Naive B cell (primary cell): Measurements from ENCODE around the gene OLIG1. TPM values are rescaled to one million over a fixed set of nuclear protein-coding genes. Genes with fewer than 3 reads are reported as not detected.

Experiments
- ATAC-seq, 2 donors: fragments of 150-1000 bp; cut with Tn5 transposase; 2 replicates each; pipeline ENCODE4 v1.10.0; 2021; ENCODE audit warnings: low read depth in 2 of 2, mild to moderate bottlenecking in 2 of 2, moderate library complexity in 2 of 2
- DNase-seq: peaks from one replicate; pipeline ENCODE4 v3.0.0; 2022
- H3K27ac Mint-ChIP-seq, 6 donors: one replicate each; pipeline ENCODE4 v1.8.0; 2020 to 2022; ENCODE audit warnings: mild to moderate bottlenecking in 6 of 6, mixed read lengths in 6 of 6, moderate library complexity in 5 of 6, inconsistent platforms in 2 of 6
- H3K27me3 Mint-ChIP-seq, 3 donors: one replicate each; pipeline ENCODE4 v1.8.0; 2021 to 2022; ENCODE audit warnings: mixed read lengths in 3 of 3, mild to moderate bottlenecking in 1 of 3
- H3K36me3 Mint-ChIP-seq, 2 donors: one replicate each; pipeline ENCODE4 v1.8.0; 2020 to 2022; ENCODE audit warnings: mixed read lengths in 2 of 2, inconsistent platforms in 1 of 2, mild to moderate bottlenecking in 1 of 2
- H3K4me1 Mint-ChIP-seq, 3 donors: one replicate each; pipeline ENCODE4 v1.8.0; 2020 to 2022; ENCODE audit warnings: mixed read lengths in 3 of 3, inconsistent platforms in 1 of 3, mild to moderate bottlenecking in 1 of 3, moderate library complexity in 1 of 3
- H3K4me3 Mint-ChIP-seq, 8 donors: one replicate each; pipeline ENCODE4 v1.8.0; 2020 to 2022; ENCODE audit warnings: mild to moderate bottlenecking in 8 of 8, mixed read lengths in 8 of 8, moderate library complexity in 8 of 8, inconsistent platforms in 2 of 8
- H3K9me3 Mint-ChIP-seq, 7 donors: one replicate each; pipeline ENCODE4 v1.8.0; 2020 to 2022; ENCODE audit warnings: mixed read lengths in 7 of 7, mild to moderate bottlenecking in 5 of 7, inconsistent platforms in 2 of 7, moderate library complexity in 1 of 7
- polyA plus RNA-seq, 6 donors: library from polyadenylated mRNA; unstranded; fragments of 300-500 nt; fragmentation: Illumina TruSeq; gene quantifications; one replicate each; pipeline ENCODE4 v1.2.3, GENCODE V29; 2021; ENCODE audit warnings: low read depth in 6 of 6

OLIG1 gene
- not detected for polyA plus RNA-seq

DNA sequence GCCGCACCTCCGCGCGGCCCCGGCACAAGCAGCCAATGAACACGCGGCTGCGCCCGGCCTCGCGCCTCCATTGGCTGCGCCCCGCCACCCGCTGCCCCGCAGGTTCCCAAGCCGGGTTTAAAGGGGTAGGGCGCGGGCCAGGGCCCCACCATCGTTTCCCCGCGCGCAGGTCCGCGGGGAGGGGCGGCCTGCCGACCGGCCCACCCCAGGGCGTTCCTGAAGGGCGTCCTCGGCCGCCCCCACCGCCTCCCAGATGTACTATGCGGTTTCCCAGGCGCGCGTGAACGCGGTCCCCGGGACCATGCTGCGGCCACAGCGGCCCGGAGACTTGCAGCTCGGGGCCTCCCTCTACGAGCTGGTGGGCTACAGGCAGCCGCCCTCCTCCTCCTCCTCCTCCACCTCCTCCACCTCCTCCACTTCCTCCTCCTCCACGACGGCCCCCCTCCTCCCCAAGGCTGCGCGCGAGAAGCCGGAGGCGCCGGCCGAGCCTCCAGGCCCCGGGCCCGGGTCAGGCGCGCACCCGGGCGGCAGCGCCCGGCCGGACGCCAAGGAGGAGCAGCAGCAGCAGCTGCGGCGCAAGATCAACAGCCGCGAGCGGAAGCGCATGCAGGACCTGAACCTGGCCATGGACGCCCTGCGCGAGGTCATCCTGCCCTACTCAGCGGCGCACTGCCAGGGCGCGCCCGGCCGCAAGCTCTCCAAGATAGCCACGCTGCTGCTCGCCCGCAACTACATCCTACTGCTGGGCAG, at the start of gene OLIG1:
Gene OLIG1, plus strand, starts transcription at position 148 of the 750 bp plus-strand sequence. Its CDS starts 106 bp downstream, at position 254.
- ATAC-seq (no peak), DNase-seq (no peak)
- H3K27me3 Mint-ChIP-seq = peaks cover 72 to 85% (median 81%) of the 10 kb centered on the region in 3 donors
- peaks cover 0 to 18% (median 7%) of the 10 kb centered on the region in 7 donors for H3K9me3 Mint-ChIP-seq
- peaks cover 0 to 8% of the 10 kb centered on the region in 2 donors for H3K36me3 Mint-ChIP-seq
- peaks cover 3 to 12% (median 11%) of the 10 kb centered on the region in 3 donors for H3K4me1 Mint-ChIP-seq
- no peak within 1 kb of the TSS for H3K27ac Mint-ChIP-seq
- peak within 1 kb of the TSS in 7 of 8 donors; percentile 53 to 76 (median 68) for H3K4me3 Mint-ChIP-seq

DNA sequence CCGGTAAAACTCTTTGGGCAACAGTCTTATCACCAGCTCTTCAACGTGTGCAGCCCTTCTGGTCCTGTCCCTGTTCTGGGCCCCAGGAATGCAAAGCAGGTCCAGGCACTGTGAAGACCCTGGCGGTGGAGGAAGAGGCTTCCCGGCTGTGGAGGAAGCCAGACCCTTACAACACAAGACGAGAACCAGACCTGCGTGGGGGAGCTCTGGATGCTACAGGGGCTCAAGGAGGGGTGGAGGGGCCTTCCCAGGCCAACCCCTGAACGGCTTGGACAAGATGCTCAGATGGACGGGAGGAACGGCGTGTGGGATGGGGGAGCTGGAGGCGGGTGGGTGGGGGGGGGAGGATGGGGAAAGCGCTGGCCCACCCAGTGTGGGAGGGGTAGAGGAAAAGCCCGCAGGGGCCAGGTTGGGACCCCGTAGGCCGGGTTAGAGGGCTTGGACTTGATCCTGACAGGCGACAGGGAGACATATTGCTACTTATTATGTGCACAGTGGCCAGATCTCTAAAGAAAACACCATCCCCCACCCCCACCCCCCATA, 49.3 kb upstream of the OLIG1 start:
- Mint-ChIP-seq H3K4me1 (peaks cover 22 to 42% (median 36%) of the 10 kb centered on the region in 3 donors), H3K36me3 (peaks cover 0 to 9% of the 10 kb centered on the region in 2 donors), H3K9me3 (peaks cover 0 to 4% (median 0%) of the 10 kb centered on the region in 7 donors), H3K27ac (no peak overlapping the region), H3K4me3 (peak overlapping the region in 4 of 8 donors; percentile 23 to 56 (median 53)), H3K27me3 (peaks cover 72 to 91% (median 85%) of the 10 kb centered on the region in 3 donors)
- ATAC-seq (no peak), DNase-seq (no peak)

DNA sequence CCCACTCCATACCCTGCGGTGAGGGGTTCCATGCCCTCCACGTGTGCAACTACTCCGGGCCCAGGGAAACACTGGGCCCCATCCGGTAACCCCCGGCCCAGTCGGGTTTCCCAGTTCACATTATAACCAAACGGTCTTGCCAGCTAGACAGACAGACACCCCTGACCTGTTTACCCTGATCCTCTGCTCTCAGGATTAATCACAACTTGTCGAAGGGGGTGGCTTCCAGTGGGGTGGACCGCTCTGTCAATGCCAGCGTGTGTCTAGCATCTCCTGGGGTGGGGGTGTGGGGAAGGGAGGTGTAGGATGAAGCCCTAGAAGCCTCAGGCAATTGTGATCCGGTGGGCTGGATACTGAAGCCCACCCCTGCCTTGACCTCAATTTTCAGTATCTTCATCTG, 48.8 kb upstream of the OLIG1 start:
- peaks cover 26 to 47% (median 39%) of the 10 kb centered on the region in 3 donors for H3K4me1 Mint-ChIP-seq
- H3K27me3 Mint-ChIP-seq = peaks cover 74 to 91% (median 85%) of the 10 kb centered on the region in 3 donors
- H3K9me3 Mint-ChIP-seq = peaks cover 0 to 4% (median 3%) of the 10 kb centered on the region in 7 donors
- no peak overlapping the region for H3K27ac Mint-ChIP-seq
- peaks cover 0 to 13% of the 10 kb centered on the region in 2 donors for H3K36me3 Mint-ChIP-seq
- H3K4me3 Mint-ChIP-seq = peak overlapping the region in 1 of 8 donors; percentile 10
- no peak for DNase-seq
- no peak for ATAC-seq

DNA sequence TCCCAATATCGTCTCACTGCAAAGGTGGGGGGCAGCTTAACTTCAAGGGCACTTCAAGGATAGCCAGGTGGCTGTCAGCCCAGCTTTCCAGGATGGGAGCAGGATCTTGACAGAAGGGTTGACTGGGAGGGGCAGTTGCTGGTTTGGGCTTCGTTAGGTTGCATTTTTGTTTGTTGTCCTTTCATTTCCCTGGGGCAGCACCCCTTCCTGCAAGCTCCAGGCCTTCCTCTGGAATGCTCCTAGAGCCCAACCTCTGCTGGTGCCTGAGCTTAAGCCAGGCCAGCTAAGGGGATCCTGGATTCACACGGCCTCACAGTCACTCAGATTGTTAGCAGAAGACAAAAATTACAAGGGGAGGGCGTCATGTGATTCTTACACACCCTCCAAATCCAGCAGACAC, 48.3 kb upstream of the OLIG1 start:
- H3K27me3 Mint-ChIP-seq = peaks cover 74 to 91% (median 85%) of the 10 kb centered on the region in 3 donors
- no peak overlapping the region for H3K27ac Mint-ChIP-seq
- H3K4me3 Mint-ChIP-seq = peak overlapping the region in 1 of 8 donors; percentile 9
- peaks cover 0 to 5% (median 3%) of the 10 kb centered on the region in 7 donors for H3K9me3 Mint-ChIP-seq
- peaks cover 27 to 52% (median 44%) of the 10 kb centered on the region in 3 donors for H3K4me1 Mint-ChIP-seq
- H3K36me3 Mint-ChIP-seq = peaks cover 0 to 18% of the 10 kb centered on the region in 2 donors
- DNase-seq (no peak), ATAC-seq (no peak)

- Mint-ChIP-seq H3K9me3 (peaks cover 0 to 5% (median 3%) of the 10 kb centered on the region in 7 donors), H3K4me3 (peak overlapping the region in 1 of 8 donors; percentile 9), H3K36me3 (peaks cover 0 to 22% of the 10 kb centered on the region in 2 donors), H3K4me1 (peaks cover 27 to 54% (median 49%) of the 10 kb centered on the region in 3 donors), H3K27me3 (peaks cover 67 to 88% (median 80%) of the 10 kb centered on the region in 3 donors), H3K27ac (peak overlapping the region in 2 of 6 donors; percentile 37 to 51)
- ATAC-seq (no peak), DNase-seq (no peak)
Measured at GRCh38 chr21:33022489-33022827, 47.5 kb upstream of the OLIG1 start.

DNA sequence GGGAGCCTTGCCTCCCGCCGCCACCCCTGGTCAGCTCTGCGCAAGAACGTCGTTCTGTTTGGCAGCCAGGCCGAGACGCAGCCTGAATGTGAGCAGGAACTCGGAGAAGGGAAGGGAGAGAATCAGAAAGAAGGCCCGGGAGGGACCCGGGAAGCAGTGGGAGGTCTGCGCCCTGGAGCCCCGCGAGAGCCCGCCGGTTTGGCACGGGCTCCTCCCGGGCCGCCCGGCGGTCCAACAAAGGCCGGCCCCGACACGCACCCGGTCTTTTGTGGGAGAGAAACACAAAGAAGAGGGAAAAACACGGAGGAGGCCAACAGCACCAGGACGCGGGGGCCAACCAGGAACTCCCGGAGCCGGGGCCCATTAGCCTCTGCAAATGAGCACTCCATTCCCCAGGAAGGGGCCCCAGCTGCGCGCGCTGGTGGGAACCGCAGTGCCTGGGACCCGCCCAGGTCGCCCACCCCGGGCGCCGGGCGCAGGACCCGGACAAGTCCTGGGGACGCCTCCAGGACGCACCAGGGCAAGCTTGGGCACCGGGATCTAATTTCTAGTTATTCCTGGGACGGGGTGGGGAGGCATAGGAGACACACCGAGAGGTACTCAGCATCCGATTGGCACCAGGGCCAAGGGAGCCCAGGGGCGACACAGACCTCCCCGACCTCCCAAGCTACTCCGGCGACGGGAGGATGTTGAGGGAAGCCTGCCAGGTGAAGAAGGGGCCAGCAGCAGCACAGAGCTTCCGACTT, 46.9 kb upstream of the OLIG1 start:
- Mint-ChIP-seq H3K4me1 (peaks cover 27 to 56% (median 50%) of the 10 kb centered on the region in 3 donors), H3K27me3 (peaks cover 65 to 84% (median 76%) of the 10 kb centered on the region in 3 donors), H3K4me3 (peak overlapping the region in 2 of 8 donors; percentile 9 to 40), H3K36me3 (peaks cover 0 to 22% of the 10 kb centered on the region in 2 donors), H3K27ac (peak overlapping the region in 3 of 6 donors; percentile 37 to 98 (median 49)), H3K9me3 (peaks cover 0 to 5% (median 3%) of the 10 kb centered on the region in 7 donors)
- DNase-seq (no peak), ATAC-seq (no peak)

- Mint-ChIP-seq H3K9me3 (peaks cover 0 to 7% (median 3%) of the 10 kb centered on the region in 7 donors), H3K27me3 (peaks cover 65 to 84% (median 76%) of the 10 kb centered on the region in 3 donors), H3K4me3 (peak overlapping the region in 6 of 8 donors; percentile 17 to 86 (median 48)), H3K36me3 (peaks cover 0 to 22% of the 10 kb centered on the region in 2 donors), H3K27ac (peak overlapping the region in 3 of 6 donors; percentile 22 to 98 (median 49)), H3K4me1 (peaks cover 30 to 63% (median 55%) of the 10 kb centered on the region in 3 donors)
- DNase-seq (no peak), ATAC-seq (no peak)
Measured at GRCh38 chr21:33023574-33024200, 46.3 kb upstream of the OLIG1 start.

GRCh38 chr21:33024201-33025103, 45.5 kb upstream of the OLIG1 start:
- peaks cover 0 to 22% of the 10 kb centered on the region in 2 donors for H3K36me3 Mint-ChIP-seq
- DNase-seq (no peak), ATAC-seq (no peak)
- H3K4me1 Mint-ChIP-seq = peaks cover 32 to 63% (median 55%) of the 10 kb centered on the region in 3 donors
- peak overlapping the region in 6 of 8 donors; percentile 17 to 86 (median 50) for H3K4me3 Mint-ChIP-seq
- peak overlapping the region in 4 of 6 donors; percentile 22 to 98 (median 78) for H3K27ac Mint-ChIP-seq
- peaks cover 0 to 9% (median 3%) of the 10 kb centered on the region in 7 donors for H3K9me3 Mint-ChIP-seq
- H3K27me3 Mint-ChIP-seq = peaks cover 65 to 84% (median 76%) of the 10 kb centered on the region in 3 donors

DNA sequence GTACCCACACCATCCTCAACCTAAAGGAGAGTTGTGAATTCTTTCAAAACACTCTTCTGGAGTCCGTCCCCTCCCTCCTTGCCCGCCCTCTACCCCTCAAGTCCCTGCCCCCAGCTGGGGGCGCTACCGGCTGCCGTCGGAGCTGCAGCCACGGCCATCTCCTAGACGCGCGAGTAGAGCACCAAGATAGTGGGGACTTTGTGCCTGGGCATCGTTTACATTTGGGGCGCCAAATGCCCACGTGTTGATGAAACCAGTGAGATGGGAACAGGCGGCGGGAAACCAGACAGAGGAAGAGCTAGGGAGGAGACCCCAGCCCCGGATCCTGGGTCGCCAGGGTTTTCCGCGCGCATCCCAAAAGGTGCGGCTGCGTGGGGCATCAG, 44.8 kb upstream of the OLIG1 start:
- Mint-ChIP-seq H3K36me3 (peaks cover 0 to 22% of the 10 kb centered on the region in 2 donors), H3K4me1 (peaks cover 32 to 66% (median 58%) of the 10 kb centered on the region in 3 donors), H3K27me3 (peaks cover 69 to 85% (median 80%) of the 10 kb centered on the region in 3 donors), H3K4me3 (peak overlapping the region in 1 of 8 donors; percentile 47), H3K27ac (peak overlapping the region in 2 of 6 donors; percentile 30 to 76), H3K9me3 (peaks cover 0 to 9% (median 3%) of the 10 kb centered on the region in 7 donors)
- DNase-seq (no peak), ATAC-seq (no peak)

DNA sequence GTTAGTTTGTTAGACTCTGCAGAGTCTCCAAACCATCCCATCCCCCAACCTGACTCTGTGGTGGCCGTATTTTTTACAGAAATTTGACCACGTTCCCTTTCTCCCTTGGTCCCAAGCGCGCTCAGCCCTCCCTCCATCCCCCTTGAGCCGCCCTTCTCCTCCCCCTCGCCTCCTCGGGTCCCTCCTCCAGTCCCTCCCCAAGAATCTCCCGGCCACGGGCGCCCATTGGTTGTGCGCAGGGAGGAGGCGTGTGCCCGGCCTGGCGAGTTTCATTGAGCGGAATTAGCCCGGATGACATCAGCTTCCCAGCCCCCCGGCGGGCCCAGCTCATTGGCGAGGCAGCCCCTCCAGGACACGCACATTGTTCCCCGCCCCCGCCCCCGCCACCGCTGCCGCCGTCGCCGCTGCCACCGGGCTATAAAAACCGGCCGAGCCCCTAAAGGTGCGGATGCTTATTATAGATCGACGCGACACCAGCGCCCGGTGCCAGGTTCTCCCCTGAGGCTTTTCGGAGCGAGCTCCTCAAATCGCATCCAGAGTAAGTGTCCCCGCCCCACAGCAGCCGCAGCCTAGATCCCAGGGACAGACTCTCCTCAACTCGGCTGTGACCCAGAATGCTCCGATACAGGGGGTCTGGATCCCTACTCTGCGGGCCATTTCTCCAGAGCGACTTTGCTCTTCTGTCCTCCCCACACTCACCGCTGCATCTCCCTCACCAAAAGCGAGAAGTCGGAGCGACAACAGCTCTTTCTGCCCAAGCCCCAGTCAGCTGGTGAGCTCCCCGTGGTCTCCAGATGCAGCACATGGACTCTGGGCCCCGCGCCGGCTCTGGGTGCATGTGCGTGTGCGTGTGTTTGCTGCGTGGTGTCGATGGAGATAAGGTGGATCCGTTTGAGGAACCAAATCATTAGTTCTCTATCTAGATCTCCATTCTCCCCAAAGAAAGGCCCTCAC, 44.2 kb upstream of the OLIG1 start, which contains the start of gene OLIG2:
Gene OLIG2, plus strand, starts transcription at position 447 of the 954 bp plus-strand sequence. CDS start 928 bp downstream, outside the sequence.
- Mint-ChIP-seq H3K36me3 (peaks cover 0 to 22% of the 10 kb centered on the region in 2 donors), H3K4me3 (peak within 1 kb of the TSS; percentile 17 to 77 (median 52)), H3K27me3 (peaks cover 68 to 85% (median 80%) of the 10 kb centered on the region in 3 donors), H3K4me1 (peaks cover 27 to 62% (median 55%) of the 10 kb centered on the region in 3 donors), H3K27ac (peak within 1 kb of the TSS; percentile 50 to 97 (median 84)), H3K9me3 (peaks cover 0 to 9% (median 3%) of the 10 kb centered on the region in 7 donors)
- DNase-seq = no peak
- no peak for ATAC-seq

DNA sequence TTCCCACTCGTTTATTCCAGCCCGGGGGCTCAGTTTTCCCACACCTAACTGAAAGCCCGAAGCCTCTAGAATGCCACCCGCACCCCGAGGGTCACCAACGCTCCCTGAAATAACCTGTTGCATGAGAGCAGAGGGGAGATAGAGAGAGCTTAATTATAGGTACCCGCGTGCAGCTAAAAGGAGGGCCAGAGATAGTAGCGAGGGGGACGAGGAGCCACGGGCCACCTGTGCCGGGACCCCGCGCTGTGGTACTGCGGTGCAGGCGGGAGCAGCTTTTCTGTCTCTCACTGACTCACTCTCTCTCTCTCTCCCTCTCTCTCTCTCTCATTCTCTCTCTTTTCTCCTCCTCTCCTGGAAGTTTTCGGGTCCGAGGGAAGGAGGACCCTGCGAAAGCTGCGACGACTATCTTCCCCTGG, 43.5 kb upstream of the OLIG1 start:
- DNase-seq = no peak
- peaks cover 0 to 9% (median 3%) of the 10 kb centered on the region in 7 donors for H3K9me3 Mint-ChIP-seq
- peaks cover 67 to 85% (median 80%) of the 10 kb centered on the region in 3 donors for H3K27me3 Mint-ChIP-seq
- no peak for ATAC-seq
- peak overlapping the region; percentile 17 to 77 (median 50) for H3K4me3 Mint-ChIP-seq
- peaks cover 27 to 62% (median 55%) of the 10 kb centered on the region in 3 donors for H3K4me1 Mint-ChIP-seq
- peak overlapping the region in 4 of 6 donors; percentile 58 to 97 (median 86) for H3K27ac Mint-ChIP-seq
- H3K36me3 Mint-ChIP-seq = peaks cover 0 to 22% of the 10 kb centered on the region in 2 donors
